ENCODE measurements around the gene MCTP1.

Gene MCTP1

GRCh38 chr5:95284572-95285408, at the start of gene MCTP1:
Gene MCTP1, minus strand, starts transcription at chr5:95285094.
- DNase-seq (ENCODE audit: low spot score): peak; percentile 33

- DNase-seq (ENCODE audit: low spot score): no peak
Observed at GRCh38 chr5:95332158-95332557, 47.3 kb upstream of the MCTP1 start.

GRCh38 chr5:95331358-95331757, 46.5 kb upstream of the MCTP1 start:
- no peak for DNase-seq (ENCODE audit: low spot score)

GRCh38 chr5:95327211-95327610, 42.3 kb upstream of the MCTP1 start:
- no peak for DNase-seq (ENCODE audit: low spot score)

GRCh38 chr5:95317687-95318086, 32.8 kb upstream of the MCTP1 start:
- no peak for DNase-seq (ENCODE audit: low spot score)

GRCh38 chr5:95317085-95317484, 32.2 kb upstream of the MCTP1 start:
- no peak for DNase-seq (ENCODE audit: low spot score)

- DNase-seq (ENCODE audit: low spot score): no peak
Observed at GRCh38 chr5:95304711-95305110, 19.8 kb upstream of the MCTP1 start.

GRCh38 chr5:95298651-95299050, 13.8 kb upstream of the MCTP1 start:
- DNase-seq (ENCODE audit: low spot score): no peak

GRCh38 chr5:95296291-95296690, 11.4 kb upstream of the MCTP1 start:
- DNase-seq (ENCODE audit: low spot score): no peak

- no peak for DNase-seq (ENCODE audit: low spot score)
Observed at GRCh38 chr5:95285409-95285755, 488 bp upstream of the MCTP1 start.

- peak; percentile 43 for DNase-seq (ENCODE audit: low spot score)
Observed at GRCh38 chr5:95283761-95284571, 928 bp downstream of the MCTP1 start.

GRCh38 chr5:95283022-95283615, 1.8 kb downstream of the MCTP1 start:
- DNase-seq (ENCODE audit: low spot score): no peak

- peak; percentile 23 for DNase-seq (ENCODE audit: low spot score)
Observed at GRCh38 chr5:95281226-95281625, 3.7 kb downstream of the MCTP1 start.

GRCh38 chr5:95280401-95281095, 4.3 kb downstream of the MCTP1 start:
- DNase-seq (ENCODE audit: low spot score): no peak

- DNase-seq (ENCODE audit: low spot score): no peak
Observed at GRCh38 chr5:95274011-95274410, 10.9 kb downstream of the MCTP1 start.

GRCh38 chr5:95272316-95272929, 12.5 kb downstream of the MCTP1 start:
- no peak for DNase-seq (ENCODE audit: low spot score)

GRCh38 chr5:95262933-95263660, 21.8 kb downstream of the MCTP1 start:
- no peak for DNase-seq (ENCODE audit: low spot score)

GRCh38 chr5:95261437-95262175, 23.3 kb downstream of the MCTP1 start:
- no peak for DNase-seq (ENCODE audit: low spot score)

- no peak for DNase-seq (ENCODE audit: low spot score)
Observed at GRCh38 chr5:95256991-95257390, 27.9 kb downstream of the MCTP1 start.

- DNase-seq (ENCODE audit: low spot score): no peak
Observed at GRCh38 chr5:95256446-95256845, 28.4 kb downstream of the MCTP1 start.
